Panc1 (cell line): Measurements from ENCODE around the gene ABHD14A. TPM values are rescaled to one million over a fixed set of nuclear protein-coding genes. Genes with fewer than 3 reads are reported as not detected.

Source experiments
- ATAC-seq: fragments of 200-7000 bp; cut with Tn5 transposase; 2 replicates; pipeline ENCODE4 v1.9.1; 2020; ENCODE audit warnings: mild to moderate bottlenecking, moderate library complexity
- BruUV-seq: library from RNA; stranded (reverse); fragments of 400-500 nt; replicated peaks from 2 replicates; lab custom pipeline; 2021; lab: Mats Ljungman, UMichigan
- CTCF ChIA-PET: fragments of 300-600 bp; sonication (Branson Sonifier 250); formaldehyde crosslinking; loops from one replicate; lab custom pipeline; 2022; ENCODE audit warnings: antibody characterized with exemption; lab: Charles Lee
- POLR2A ChIA-PET: fragments of 300-600 bp; sonication (Branson Sonifier 250); formaldehyde crosslinking; loops from one replicate; lab custom pipeline; 2022; ENCODE audit warnings: antibody characterized with exemption; lab: Charles Lee
- DNase-seq: peaks from one replicate; pipeline ENCODE4 v3.0.0-alpha.2; 2010; ENCODE audit warnings: low read depth, low spot score
- H3K27ac ChIP-seq: 2 replicates; pipeline ENCODE4 v1.5.1; 2011; ENCODE audit warnings: mild to moderate bottlenecking, low read length, inconsistent platforms
- H3K27me3 ChIP-seq: fragments of 200-500 bp; sonication (Bioruptor generic); 2 replicates; pipeline ENCODE4 v1.6.0; 2014; ENCODE audit warnings: low read length, inconsistent platforms; ENCODE audit not compliant: control insufficient read depth, insufficient read depth
- H3K36me3 ChIP-seq: fragments of 200-500 bp; sonication (Bioruptor generic); 2 replicates; pipeline ENCODE4 v1.5.1; 2014; ENCODE audit warnings: inconsistent platforms, mild to moderate bottlenecking, low read length, moderate library complexity; ENCODE audit not compliant: control insufficient read depth, insufficient read depth
- H3K4me1 ChIP-seq: 2 replicates; pipeline ENCODE4 v1.5.1; 2011; ENCODE audit warnings: inconsistent platforms, mild to moderate bottlenecking, low read length, moderate library complexity; ENCODE audit not compliant: control insufficient read depth, insufficient read depth
- H3K4me3 ChIP-seq, 2 experiments: 2 replicates each; pipeline ENCODE4 v1.5.1; 2011 to 2012; ENCODE audit warnings: low read depth in 2 of 2, low read length in 2 of 2, mild to moderate bottlenecking in 2 of 2, inconsistent platforms in 1 of 2, moderate library complexity in 1 of 2
- H3K9me3 ChIP-seq: fragments of 200-500 bp; sonication (Bioruptor generic); 2 replicates; pipeline ENCODE4 v1.5.1; 2014; ENCODE audit warnings: low read depth, mild to moderate bottlenecking, inconsistent platforms, low read length, moderate library complexity; ENCODE audit not compliant: control insufficient read depth, insufficient read depth
- CTCF ChIP-seq: fragments of 450-650 bp; IDR thresholded peaks from 2 replicates; pipeline ENCODE4 v1.5.1; 2017; ENCODE audit warnings: mild to moderate bottlenecking
- POLR2AphosphoS5 ChIP-seq: IDR thresholded peaks from 2 replicates; pipeline ENCODE4 v1.6.1; 2012; ENCODE audit warnings: mild to moderate bottlenecking, low read depth, low read length, moderate library complexity
- REST ChIP-seq, 2 experiments: IDR thresholded peaks; 2 replicates each; pipeline ENCODE4 v1.6.1; 2011 to 2012; ENCODE audit warnings: low read depth in 2 of 2, control low read depth in 1 of 2, low read length in 1 of 2, mild to moderate bottlenecking in 1 of 2, moderate library complexity in 1 of 2; ENCODE audit not compliant: insufficient read depth in 1 of 2
- SIN3A ChIP-seq: IDR thresholded peaks from 2 replicates; pipeline ENCODE4 v1.6.1; 2012; ENCODE audit warnings: low read depth, mild to moderate bottlenecking, low read length, moderate library complexity, borderline replicate concordance; ENCODE audit not compliant: insufficient read depth
- TCF7L2 ChIP-seq: IDR thresholded peaks from 2 replicates; pipeline ENCODE4 v1.6.1; 2011; ENCODE audit warnings: mild to moderate bottlenecking, low read depth, low read length, inconsistent platforms
- in situ Hi-C: cut with HindIII; loops from 2 replicates; pipeline ENCODE4 v1.10.0; 2016; ENCODE audit warnings: low sequenced_read_pairs, low pct_unique_long_range_greater_than_20kb
- intact Hi-C: fragments of 100-400 bp; cut with micrococcal nuclease; formaldehyde crosslinking; loops from one replicate; pipeline ENCODE4 v1.10.0; 2022; ENCODE audit not compliant: unreplicated experiment
- total RNA-seq: library from RNA; stranded (reverse); gene quantifications from one replicate; pipeline ENCODE4 v1.2.1, GENCODE V29; 2021; ENCODE audit not compliant: unreplicated experiment

Gene ABHD14A
- total RNA-seq, 1 experiment from 2014 or later = 11.3 TPM

- Histone ChIP-seq H3K9me3 (no peaks in the 10 kb centered on the region), H3K27ac (no peak overlapping the region), H3K27me3 (no peaks in the 10 kb centered on the region), H3K4me1 (no peaks in the 10 kb centered on the region), H3K36me3 (no peaks in the 10 kb centered on the region), H3K4me3 (no peak overlapping the region)
- intact Hi-C loops = loop anchor here (10.0 kb wide), 1 partner anchor 48 kb away; the partner anchor contains the start of gene DUSP7
- CTCF ChIA-PET = no interaction called here
- in situ Hi-C loops = no loop called here
- ATAC-seq (no peak), DNase-seq (no peak)
- TF ChIP-seq REST (IDR thresholded peaks at IDR 0.05; ENCODE audit: insufficient read depth in 1 of 2, low read depth in 2 of 2, low read length in 1 of 2) = no peak
- TF ChIP-seq TCF7L2 = no peak
- no peak for TF ChIP-seq SIN3A
- TF ChIP-seq CTCF = no peak
- no peak for TF ChIP-seq POLR2AphosphoS5
- POLR2A ChIA-PET = interaction anchor here (0.6 kb wide), 1 partner anchor 66 kb away, joined by 5 read pairs; the partner anchor contains the start of gene RRP9
- no TSS peak for BruUV-seq
Measured at GRCh38 chr3:52007291-52007690, 32.4 kb downstream of the ABHD14A start.

GRCh38 chr3:52010431-52010830 lies 35.6 kb downstream of the ABHD14A start:
- ChIA-PET POLR2A (no interaction called here), CTCF (no interaction called here)
- no peak for DNase-seq
- H3K9me3 ChIP-seq = no peaks in the 10 kb centered on the region
- no peaks in the 10 kb centered on the region for H3K4me1 ChIP-seq
- intact Hi-C loops = no loop called here
- no peak overlapping the region for H3K27ac ChIP-seq
- in situ Hi-C loops = no loop called here
- TF ChIP-seq POLR2AphosphoS5 = no peak
- TF ChIP-seq SIN3A = no peak
- TF ChIP-seq CTCF = no peak
- H3K4me3 ChIP-seq = no peak overlapping the region
- no peaks in the 10 kb centered on the region for H3K27me3 ChIP-seq
- no peaks in the 10 kb centered on the region for H3K36me3 ChIP-seq
- BruUV-seq = no TSS peak
- no peak for ATAC-seq
